Measurements from ENCODE around the gene SPEM2.

- TF ChIP-seq, protein P1, sequence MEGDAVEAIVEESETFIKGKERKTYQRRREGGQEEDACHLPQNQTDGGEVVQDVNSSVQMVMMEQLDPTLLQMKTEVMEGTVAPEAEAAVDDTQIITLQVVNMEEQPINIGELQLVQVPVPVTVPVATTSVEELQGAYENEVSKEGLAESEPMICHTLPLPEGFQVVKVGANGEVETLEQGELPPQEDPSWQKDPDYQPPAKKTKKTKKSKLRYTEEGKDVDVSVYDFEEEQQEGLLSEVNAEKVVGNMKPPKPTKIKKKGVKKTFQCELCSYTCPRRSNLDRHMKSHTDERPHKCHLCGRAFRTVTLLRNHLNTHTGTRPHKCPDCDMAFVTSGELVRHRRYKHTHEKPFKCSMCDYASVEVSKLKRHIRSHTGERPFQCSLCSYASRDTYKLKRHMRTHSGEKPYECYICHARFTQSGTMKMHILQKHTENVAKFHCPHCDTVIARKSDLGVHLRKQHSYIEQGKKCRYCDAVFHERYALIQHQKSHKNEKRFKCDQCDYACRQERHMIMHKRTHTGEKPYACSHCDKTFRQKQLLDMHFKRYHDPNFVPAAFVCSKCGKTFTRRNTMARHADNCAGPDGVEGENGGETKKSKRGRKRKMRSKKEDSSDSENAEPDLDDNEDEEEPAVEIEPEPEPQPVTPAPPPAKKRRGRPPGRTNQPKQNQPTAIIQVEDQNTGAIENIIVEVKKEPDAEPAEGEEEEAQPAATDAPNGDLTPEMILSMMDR (conservative IDR thresholded peaks at IDR 0.05; ENCODE audit: low read depth, low read length) = no peak
- TF ChIP-seq EZH2 (IDR thresholded peaks at IDR 0.05; ENCODE audit: borderline replicate concordance, low read depth, low read length, poor library complexity, severe bottlenecking) = no peak
Measured at GRCh38 chr17:7380321-7380720, 45.1 kb upstream of the SPEM2 start.
